Adrenal gland (tissue), 12 donors: Measurements from ENCODE around the gene VEZF1. TPM values are rescaled to one million over a fixed set of nuclear protein-coding genes. Genes with fewer than 3 reads are reported as not detected.
A peak's percentile ranks its signal among the peaks of the same experiment; 100 is the strongest.

Experiments
- DNase-seq, 7 donors: peaks; one replicate each; pipeline ENCODE4 v3.0.0-alpha.2; 2019 to 2020
- H3K27ac ChIP-seq, 5 donors: fragments of 200-600 bp; sonication (generic) in 4 of 5; 1 replicate in 3 of 5; 2 replicates in 2 of 5; pipeline versions ENCODE4 v1.5.1 to v1.8.0; 2016 to 2020; ENCODE audit warnings: mild to moderate bottlenecking in 1 of 5
- H3K27me3 ChIP-seq: fragments of 200-600 bp; 2 replicates; pipeline ENCODE4 v1.8.0; 2021
- H3K36me3 ChIP-seq, 2 donors: fragments of 200-600 bp; replicated peaks in 1 of 2; 1 replicate in 1 of 2; 2 replicates in 1 of 2; pipeline versions ENCODE4 v1.5.1 to v1.8.0; 2018 to 2022
- H3K4me1 ChIP-seq, 2 donors: fragments of 200-600 bp; replicated peaks in 1 of 2; 1 replicate in 1 of 2; 2 replicates in 1 of 2; pipeline versions ENCODE4 v1.5.1 to v1.8.0; 2018 to 2021
- H3K4me3 ChIP-seq, 4 donors: fragments of 200-600 bp; sonication (generic) in 3 of 4; one replicate each; pipeline ENCODE4 v1.5.1; 2016 to 2018
- H3K9me3 ChIP-seq, 3 donors: fragments of 200-600 bp; sonication (generic) in 1 of 3; replicated peaks in 1 of 3; 1 replicate in 2 of 3; 2 replicates in 1 of 3; pipeline versions ENCODE4 v1.5.1 to v1.8.0; 2016 to 2021
- CTCF ChIP-seq, 6 experiments: fragments of 450-650 bp in 4 of 6; fragments of 200-600 bp in 2 of 6; sonication (generic) in 1 of 6; IDR thresholded peaks; 1 replicate in 5 of 6; 2 replicates in 1 of 6; pipeline versions ENCODE4 v1.5.1 to v1.8.0; 2016 to 2021; ENCODE audit warnings: antibody characterized with exemption in 6 of 6, mild to moderate bottlenecking in 2 of 6, moderate library complexity in 1 of 6
- POLR2A ChIP-seq, 2 donors: fragments of 450-650 bp; IDR thresholded peaks; one replicate each; pipeline ENCODE4 v1.6.1; 2017; ENCODE audit warnings: antibody characterized with exemption in 2 of 2, mild to moderate bottlenecking in 2 of 2, moderate library complexity in 1 of 2
- WGBS, 4 donors: extraction: QIAGEN DNeasy Blood & Tissue Kit in 2 of 4; methylation state at CpG; one replicate each; pipeline versions ENCODE4 v1.1.5 to v1.1.7; 2013 to 2017; 5-methylcytosine and 5-hydroxymethylcytosine counted together
- intact Hi-C, 2 donors: fragments of 100-400 bp; cut with DNase I; formaldehyde crosslinking; loops; one replicate each; pipeline versions ENCODE4 v1.14.1 to v1.15.0; 2022 to 2023
- polyA plus RNA-seq, 3 donors: library from polyadenylated mRNA; stranded (reverse); fragments of 200-250 nt in 2 of 3; fragments of 350-450 nt in 1 of 3; fragmentation: Illumina TruSeq in 1 of 3; extraction: RNeasy Lipid Tissue Mini Kit (QIAGEN cat#74804) in 1 of 3; gene quantifications; one replicate each; pipeline ENCODE4 v1.2.3, GENCODE V29; 2013 to 2014
- total RNA-seq, 9 donors: library from RNA; depleted of rRNA in 4 of 9; stranded (reverse); fragments of >200 nt in 4 of 9; fragments of 120-200 nt in 1 of 9; fragmentation: NEBNext Ultra II Directional in 1 of 9; extraction: Animal tissue kit (Norgen Biotek cat#: 25700) in 1 of 9; gene quantifications; one replicate each; pipeline versions ENCODE4 v1.1.0 to v1.2.4, GENCODE V29; 2013 to 2023
- donor health status: healthy with polysubstance abuse.
- donor health status: Bipolar disorder and iron deficiency.
- donor health status: DM: yes; HTN: yes; CAD: no.
- donor health status: DM: no; HTN: no; CAD: no.
- donor health status: DM: no; HTN: no; CAD: no.
- donor health status: DM: yes; HTN: yes; CAD: no.

VEZF1 gene
- total and polyA plus RNA-seq, 12 donors, result 14.1 to 105 (median 65.1) TPM

GRCh38 chr17:57941384-57942370 is 46.4 kb downstream of the VEZF1 start:
- DNase-seq, result no peak
- Histone ChIP-seq H3K27ac (peak overlapping the region in 4 of 5 donors; percentile 10 to 96 (median 66)), H3K36me3 (no peaks in the 10 kb centered on the region), H3K4me3 (no peak overlapping the region), H3K4me1 (peaks cover 40 to 82% of the 10 kb centered on the region in 2 donors), H3K9me3 (no peaks in the 10 kb centered on the region), H3K27me3 (no peaks in the 10 kb centered on the region)
- TF ChIP-seq POLR2A (IDR thresholded peaks at IDR 0.05) (no peak), CTCF (IDR thresholded peaks at IDR 0.05) (no peak)
- 70 to 87% (median 77%) methylated on average over 10 of the region's 10 CpGs for WGBS, 4 donors
- intact Hi-C loops, result no loop called here

- no peak overlapping the region for H3K4me3 ChIP-seq
- intact Hi-C loops, result no loop called here
- WGBS, 4 donors, result 76 to 82% (median 79%) methylated on average over 5 of the region's 5 CpGs
- no peaks in the 10 kb centered on the region for H3K9me3 ChIP-seq
- no peaks in the 10 kb centered on the region for H3K27me3 ChIP-seq
- peak overlapping the region in 4 of 5 donors; percentile 10 to 96 (median 46) for H3K27ac ChIP-seq
- peak in 1 of 7 donors; percentile 34 for DNase-seq
- H3K36me3 ChIP-seq, result no peaks in the 10 kb centered on the region
- peaks cover 49 to 82% of the 10 kb centered on the region in 2 donors for H3K4me1 ChIP-seq
- no peak for TF ChIP-seq POLR2A (IDR thresholded peaks at IDR 0.05)
- TF ChIP-seq CTCF (IDR thresholded peaks at IDR 0.05), result no peak
Measured at GRCh38 chr17:57940653-57941329, 47.3 kb downstream of the VEZF1 start.

- no peaks in the 10 kb centered on the region for H3K36me3 ChIP-seq
- H3K27ac ChIP-seq, result peak overlapping the region in 4 of 5 donors; percentile 10 to 96 (median 46)
- peaks cover 51 to 83% of the 10 kb centered on the region in 2 donors for H3K4me1 ChIP-seq
- peak in 5 of 7 donors; percentile 46 to 77 (median 61) for DNase-seq
- TF ChIP-seq POLR2A (IDR thresholded peaks at IDR 0.05) (no peak), CTCF (IDR thresholded peaks at IDR 0.05) (no peak)
- WGBS, 4 donors, result 41 to 58% (median 46%) methylated on average over 5 of the region's 5 CpGs
- no peaks in the 10 kb centered on the region for H3K9me3 ChIP-seq
- no peaks in the 10 kb centered on the region for H3K27me3 ChIP-seq
- no peak overlapping the region for H3K4me3 ChIP-seq
- intact Hi-C loops, result no loop called here
Measured at GRCh38 chr17:57940231-57940630, 47.8 kb downstream of the VEZF1 start.

- intact Hi-C loops, result no loop called here
- Histone ChIP-seq H3K9me3 (no peaks in the 10 kb centered on the region), H3K36me3 (no peaks in the 10 kb centered on the region), H3K27ac (peak overlapping the region in 1 of 5 donors; percentile 96), H3K4me3 (no peak overlapping the region), H3K27me3 (no peaks in the 10 kb centered on the region), H3K4me1 (peaks cover 47 to 82% of the 10 kb centered on the region in 2 donors)
- peak in 2 of 7 donors; percentile 35 to 40 for DNase-seq
- no peak for TF ChIP-seq CTCF (IDR thresholded peaks at IDR 0.05)
- no peak for TF ChIP-seq POLR2A (IDR thresholded peaks at IDR 0.05)
- WGBS, 4 donors, result 58 to 79% (median 72%) methylated on average over 6 to 7 of the region's 7 CpGs
Measured at GRCh38 chr17:57939797-57940196, 48.3 kb downstream of the VEZF1 start.
